NCI-H2227 (cell line): ENCODE measurements around the gene CERS2.

ENCODE experiments used
- DNase-seq: peaks from one replicate; lab custom pipeline; 2025; ENCODE audit not compliant: unreplicated experiment; lab: John Stamatoyannopoulos, UW

CERS2 gene

GRCh38 chr1:150997949-150998348 lies 23.3 kb upstream of the CERS2 start:
- no peak for DNase-seq

DNA sequence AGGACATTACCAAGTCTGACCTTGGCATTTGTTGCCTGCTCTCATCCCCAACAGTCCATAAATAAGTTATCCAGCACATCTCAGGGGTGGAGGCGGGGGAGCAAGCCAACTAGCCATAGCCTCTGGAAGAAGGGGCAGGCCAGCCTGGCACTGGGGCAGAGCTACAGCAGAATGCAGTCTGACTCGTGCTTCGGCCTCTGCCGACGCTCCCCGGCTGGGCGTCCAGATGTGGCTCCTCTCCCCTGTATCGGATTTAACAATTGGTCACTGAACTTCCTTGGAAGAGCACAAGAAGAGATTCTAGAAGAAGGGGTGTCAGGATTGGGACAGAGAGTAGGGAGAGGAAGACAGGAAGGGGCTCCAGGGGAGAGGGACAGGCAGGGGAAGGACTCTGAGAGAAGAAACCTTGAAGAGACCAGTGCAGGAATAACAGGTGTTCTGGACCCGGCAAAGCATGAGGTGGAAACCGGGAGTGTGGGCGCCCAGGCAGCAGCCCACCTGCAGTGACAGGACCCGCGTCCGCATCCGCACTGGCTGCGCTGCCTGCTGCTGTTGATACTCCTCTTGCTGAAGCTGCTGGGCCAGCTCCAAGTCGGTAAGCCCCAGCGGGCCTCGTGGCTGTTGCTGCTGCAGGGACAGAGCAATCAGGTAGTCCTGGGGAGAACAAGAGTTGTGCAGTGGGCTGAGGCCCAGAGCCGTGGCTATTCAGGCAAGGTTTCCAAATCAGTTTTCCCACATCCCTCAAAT lies 22.7 kb upstream of the CERS2 start:
- no peak for DNase-seq

- DNase-seq: peak; percentile 51
These were observed 21.3 kb upstream of the CERS2 start for GRCh38 chr1:150995896-150996295.

GRCh38 chr1:150995460-150995859 lies 20.8 kb upstream of the CERS2 start:
- no peak for DNase-seq

- DNase-seq: no peak
These were observed 19.6 kb upstream of the CERS2 start for GRCh38 chr1:150994248-150994647.

DNA sequence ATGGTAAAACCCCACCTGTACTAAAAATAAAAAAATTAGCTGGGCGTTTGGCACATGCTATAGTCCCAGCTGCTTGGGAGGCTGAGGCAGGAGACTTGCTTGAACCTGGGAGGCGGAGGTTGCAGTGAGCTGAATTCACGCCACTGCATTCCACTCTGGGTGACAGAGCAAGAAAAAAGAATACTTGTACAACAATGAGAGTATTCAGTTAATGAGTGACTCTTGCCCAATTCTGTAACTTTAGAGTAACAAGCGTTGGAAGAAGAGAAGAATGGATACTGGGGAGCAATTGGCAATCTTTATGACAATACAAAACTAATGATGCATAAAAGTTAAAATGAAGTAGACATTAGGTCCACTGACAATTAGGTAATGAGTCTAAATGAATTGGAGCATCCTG lies 18.0 kb upstream of the CERS2 start:
- DNase-seq: no peak

GRCh38 chr1:150987924-150988323 lies 13.3 kb upstream of the CERS2 start:
- DNase-seq: peak; percentile 14

DNA sequence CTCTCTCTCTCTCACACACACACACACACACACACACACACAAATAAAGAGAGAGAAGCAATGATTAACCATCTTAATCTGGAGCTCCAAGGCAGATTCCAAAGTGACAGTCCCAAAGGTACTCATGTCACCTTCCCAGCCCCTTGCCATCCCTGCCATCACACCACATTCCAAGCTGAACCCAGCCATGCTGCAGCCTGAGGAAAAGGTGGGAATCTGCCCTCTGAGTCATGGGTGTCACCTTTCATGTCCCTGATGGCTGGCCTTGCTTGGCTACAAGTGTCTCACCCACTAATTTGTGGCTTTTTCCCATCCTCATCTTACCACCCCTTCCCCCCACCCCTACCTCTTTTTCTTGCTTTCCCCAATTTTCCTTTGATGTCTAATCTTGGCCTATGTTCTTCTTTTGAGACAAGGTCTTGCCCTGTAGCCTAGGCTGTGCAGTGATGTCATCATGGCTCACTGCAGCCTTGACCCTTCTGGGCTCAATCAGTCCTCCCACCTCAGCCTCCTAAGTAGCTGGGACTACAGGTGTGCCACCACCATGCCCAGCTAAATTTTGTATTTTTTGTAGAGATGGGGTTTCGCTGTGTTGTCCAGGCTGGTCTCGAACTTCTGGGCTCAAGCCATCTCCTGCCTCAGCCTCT lies 10.7 kb upstream of the CERS2 start:
- no peak for DNase-seq

DNA sequence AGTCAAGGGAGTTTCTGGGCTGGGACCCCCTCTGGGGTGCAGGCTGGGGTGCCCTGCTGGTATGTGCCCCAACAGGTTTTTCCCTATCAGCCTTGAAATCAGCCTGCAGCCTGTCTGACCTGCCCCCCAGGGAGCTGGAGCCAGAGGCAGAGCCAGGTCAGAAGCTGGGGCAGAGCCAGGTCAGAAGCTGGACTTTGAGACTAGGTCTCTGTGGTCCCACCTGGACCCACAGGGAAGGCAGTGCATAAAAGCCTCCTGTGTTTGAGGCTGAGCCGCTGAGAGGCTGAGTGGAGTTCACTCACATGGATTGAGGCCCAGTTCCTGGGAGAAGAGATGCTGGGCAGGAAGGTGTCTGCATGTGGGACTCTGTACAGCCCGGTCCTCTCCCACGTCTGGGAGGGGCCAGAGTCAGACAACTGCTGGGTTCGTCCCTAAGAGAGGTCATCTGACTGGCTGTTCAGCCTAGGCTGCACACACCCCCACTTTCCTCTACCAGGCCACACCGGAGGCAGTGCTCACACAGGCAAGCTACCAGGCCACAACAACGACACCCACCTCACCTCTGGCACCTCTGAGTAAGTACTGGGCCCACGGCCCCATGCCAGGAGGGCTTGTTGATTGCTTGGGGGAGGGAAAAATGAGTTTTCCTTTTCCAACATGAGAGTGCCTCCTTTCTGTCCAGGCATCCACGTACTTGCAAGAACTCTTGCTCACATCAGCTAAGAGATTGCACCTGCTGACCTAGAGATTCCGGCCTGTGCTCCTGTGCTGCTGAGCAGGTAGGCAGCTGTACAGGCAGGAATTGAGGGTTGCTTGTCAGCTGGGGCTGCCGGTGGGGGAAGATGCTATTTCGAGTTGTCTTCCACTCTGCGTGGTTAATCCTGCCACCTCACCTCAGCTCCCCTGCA lies 7.4 kb upstream of the CERS2 start, which contains the start of gene ANXA9:
ANXA9 (plus strand) TSS at position 488 of the 908 bp plus-strand sequence. CDS start 814 bp downstream, outside the sequence.
- peak; percentile 26 for DNase-seq

- DNase-seq: peak; percentile 74
These were observed 6.7 kb upstream of the CERS2 start for GRCh38 chr1:150981177-150981804.

- peak; percentile 94 for DNase-seq
These were observed 4.7 kb upstream of the CERS2 start for GRCh38 chr1:150979092-150980056.

GRCh38 chr1:150976879-150977694 lies 2.5 kb upstream of the CERS2 start:
- peak; percentile 27 for DNase-seq

DNA sequence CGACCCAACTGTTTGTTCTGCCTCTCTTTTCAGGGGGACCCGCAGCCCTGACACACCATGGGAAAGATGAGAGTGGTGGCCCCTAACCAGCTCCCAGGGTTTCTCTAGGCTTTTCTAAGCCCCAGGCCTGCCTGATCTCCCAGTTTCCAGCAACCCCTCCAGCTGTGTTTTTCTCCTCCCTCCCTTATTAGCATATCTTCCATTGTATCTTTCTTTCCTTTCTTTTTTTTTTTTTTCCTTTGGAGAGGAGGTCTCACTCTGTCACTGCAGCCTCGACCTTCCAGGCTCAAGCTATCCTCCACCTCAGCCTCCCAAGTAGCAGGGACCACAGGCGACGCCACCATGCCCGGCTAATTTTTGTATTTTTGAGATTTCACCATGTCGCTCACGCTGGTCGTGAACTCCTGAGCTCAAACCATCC lies 1.8 kb upstream of the CERS2 start:
- DNase-seq: no peak

- peak; percentile 62 for DNase-seq
These were observed 627 bp downstream of the CERS2 start for GRCh38 chr1:150973836-150974579.

DNA sequence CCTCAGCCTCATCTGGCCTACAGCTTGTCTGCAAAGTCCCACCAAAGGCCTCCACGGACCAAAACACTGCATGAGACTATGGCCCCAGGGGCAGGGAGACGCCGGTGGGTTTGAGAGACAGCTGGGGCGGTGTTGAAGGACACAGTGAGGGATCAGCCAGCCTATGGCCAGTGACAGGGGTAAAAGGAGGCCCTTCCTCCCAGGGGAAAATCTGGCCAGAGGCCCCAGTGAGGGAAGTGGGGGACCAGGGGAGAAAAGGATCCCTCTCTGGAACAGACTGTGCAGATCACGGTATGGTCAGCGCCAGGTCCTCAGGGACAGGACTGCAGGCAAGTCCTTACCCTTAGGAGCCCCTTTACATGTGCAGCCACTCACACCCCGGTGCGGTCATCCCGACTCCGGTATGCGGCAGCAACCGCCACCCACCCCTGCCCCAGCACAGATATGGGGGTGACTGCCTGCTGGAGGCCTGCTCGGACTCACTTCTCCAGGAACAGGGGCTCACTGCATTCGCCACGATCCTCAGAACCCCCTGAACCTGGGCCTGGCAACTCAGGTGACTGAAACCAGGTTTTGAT lies 1.3 kb downstream of the CERS2 start:
- DNase-seq: no peak

- DNase-seq: no peak
These were observed 2.2 kb downstream of the CERS2 start for GRCh38 chr1:150972417-150972940.

DNA sequence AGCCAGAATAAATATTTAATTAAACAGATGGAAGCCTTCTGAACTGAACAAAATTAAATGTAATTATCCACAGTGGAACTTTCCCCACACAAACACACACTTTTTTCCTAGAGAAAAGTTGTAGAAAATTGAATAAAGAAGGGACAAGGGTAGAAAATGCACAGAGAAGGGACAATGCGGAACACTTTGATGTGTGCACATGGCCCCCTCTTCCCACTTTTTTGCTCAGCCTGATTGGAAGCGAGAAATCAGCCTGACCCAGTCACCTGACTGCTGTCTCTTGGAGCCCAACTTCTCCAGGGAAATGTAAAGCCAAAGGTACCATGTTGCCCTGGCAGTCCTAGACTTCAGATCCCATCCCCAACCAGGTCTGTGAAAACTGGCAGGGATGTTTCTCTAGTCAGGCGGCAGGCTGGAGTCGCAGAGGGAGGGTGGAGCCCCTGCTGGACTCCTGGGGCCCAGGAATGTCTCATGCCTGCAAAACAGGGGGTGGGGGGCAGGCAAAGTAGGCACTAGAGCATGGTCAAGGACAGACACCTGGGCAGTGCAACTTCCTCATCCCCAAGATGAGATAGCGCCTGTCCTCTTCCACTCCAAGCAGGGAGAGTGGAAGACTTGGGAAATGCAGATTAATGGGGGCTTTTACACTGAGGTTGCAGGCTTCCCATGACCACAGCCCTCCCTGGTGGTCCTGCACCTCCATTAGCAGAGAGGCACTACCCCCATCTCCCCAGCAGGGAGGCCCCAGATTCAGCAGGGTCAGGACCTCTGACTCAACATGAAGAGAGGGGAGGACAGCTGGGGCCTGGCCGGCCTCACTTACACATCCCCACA lies 2.8 kb downstream of the CERS2 start:
- no peak for DNase-seq
